Measurements from ENCODE around the gene EIPR1.

EIPR1 gene

DNA sequence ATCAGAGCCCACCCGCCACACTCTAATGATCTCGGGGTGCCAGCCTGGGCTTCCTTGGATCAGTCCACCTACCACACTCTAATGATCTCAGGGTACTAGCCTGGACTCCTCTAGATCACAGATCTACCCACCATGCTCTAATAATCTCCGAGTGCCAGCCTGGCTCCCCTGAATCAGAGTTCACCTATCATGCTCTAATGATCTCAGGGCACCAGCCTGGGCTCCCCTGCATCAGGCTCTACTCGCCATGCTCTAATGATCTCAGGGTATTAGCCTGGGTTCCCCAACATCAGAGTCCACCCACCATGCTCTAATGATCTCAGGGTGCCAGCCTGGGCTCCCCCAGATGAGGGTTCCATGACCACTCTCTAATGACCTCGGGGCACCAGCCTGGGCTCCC, 48.1 kb downstream of the EIPR1 start:
- TF ChIP-seq, protein P1, sequence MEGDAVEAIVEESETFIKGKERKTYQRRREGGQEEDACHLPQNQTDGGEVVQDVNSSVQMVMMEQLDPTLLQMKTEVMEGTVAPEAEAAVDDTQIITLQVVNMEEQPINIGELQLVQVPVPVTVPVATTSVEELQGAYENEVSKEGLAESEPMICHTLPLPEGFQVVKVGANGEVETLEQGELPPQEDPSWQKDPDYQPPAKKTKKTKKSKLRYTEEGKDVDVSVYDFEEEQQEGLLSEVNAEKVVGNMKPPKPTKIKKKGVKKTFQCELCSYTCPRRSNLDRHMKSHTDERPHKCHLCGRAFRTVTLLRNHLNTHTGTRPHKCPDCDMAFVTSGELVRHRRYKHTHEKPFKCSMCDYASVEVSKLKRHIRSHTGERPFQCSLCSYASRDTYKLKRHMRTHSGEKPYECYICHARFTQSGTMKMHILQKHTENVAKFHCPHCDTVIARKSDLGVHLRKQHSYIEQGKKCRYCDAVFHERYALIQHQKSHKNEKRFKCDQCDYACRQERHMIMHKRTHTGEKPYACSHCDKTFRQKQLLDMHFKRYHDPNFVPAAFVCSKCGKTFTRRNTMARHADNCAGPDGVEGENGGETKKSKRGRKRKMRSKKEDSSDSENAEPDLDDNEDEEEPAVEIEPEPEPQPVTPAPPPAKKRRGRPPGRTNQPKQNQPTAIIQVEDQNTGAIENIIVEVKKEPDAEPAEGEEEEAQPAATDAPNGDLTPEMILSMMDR (conservative IDR thresholded peaks at IDR 0.05), result no peak

DNA sequence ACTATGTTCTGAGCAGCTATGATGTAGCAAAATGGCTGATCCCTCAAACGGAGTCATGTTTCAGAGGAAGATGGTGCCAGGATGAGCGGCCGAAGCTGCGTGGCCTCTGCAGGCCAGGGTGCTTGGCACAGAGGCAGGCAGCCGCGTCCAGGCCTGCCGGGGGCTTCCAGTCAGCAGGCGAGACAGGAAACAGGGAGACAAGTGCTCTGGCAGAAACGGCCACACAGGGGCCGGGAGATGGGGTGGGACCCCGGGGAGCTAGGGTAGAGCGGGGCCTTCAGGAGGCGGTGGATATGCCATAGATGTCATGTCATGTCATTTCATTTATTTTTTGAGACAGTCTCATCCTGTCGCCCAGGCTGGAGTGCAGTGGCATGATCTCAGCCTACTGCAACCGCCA, 50.7 kb downstream of the EIPR1 start:
- H3K27ac ChIP-seq, result no peak overlapping the region
- TF ChIP-seq, protein P1 (conservative IDR thresholded peaks at IDR 0.05), result no peak

More for the DNA sequence above, 48.1 kb downstream of the EIPR1 start:
- H3K27ac ChIP-seq, result no peak overlapping the region

DNA sequence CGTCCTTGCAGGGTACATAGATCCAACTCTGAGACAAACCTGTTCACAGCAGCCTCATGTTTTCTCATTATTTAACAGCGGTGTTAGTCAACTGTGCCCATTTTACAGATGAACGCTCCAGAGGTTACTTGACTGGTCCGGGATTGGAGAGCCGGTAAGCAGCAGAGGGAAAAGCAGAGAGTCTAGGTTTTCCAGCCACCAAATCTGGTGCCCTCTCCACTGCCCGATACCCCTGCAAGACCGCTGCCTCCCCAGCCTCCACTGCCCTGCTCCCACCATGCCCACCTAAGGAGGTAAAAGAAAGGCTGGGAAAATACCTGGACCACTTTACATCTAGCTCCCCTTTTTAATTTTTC, 51.5 kb downstream of the EIPR1 start:
- TF ChIP-seq, protein P1 (conservative IDR thresholded peaks at IDR 0.05), result no peak
- H3K27ac ChIP-seq, result no peak overlapping the region

DNA sequence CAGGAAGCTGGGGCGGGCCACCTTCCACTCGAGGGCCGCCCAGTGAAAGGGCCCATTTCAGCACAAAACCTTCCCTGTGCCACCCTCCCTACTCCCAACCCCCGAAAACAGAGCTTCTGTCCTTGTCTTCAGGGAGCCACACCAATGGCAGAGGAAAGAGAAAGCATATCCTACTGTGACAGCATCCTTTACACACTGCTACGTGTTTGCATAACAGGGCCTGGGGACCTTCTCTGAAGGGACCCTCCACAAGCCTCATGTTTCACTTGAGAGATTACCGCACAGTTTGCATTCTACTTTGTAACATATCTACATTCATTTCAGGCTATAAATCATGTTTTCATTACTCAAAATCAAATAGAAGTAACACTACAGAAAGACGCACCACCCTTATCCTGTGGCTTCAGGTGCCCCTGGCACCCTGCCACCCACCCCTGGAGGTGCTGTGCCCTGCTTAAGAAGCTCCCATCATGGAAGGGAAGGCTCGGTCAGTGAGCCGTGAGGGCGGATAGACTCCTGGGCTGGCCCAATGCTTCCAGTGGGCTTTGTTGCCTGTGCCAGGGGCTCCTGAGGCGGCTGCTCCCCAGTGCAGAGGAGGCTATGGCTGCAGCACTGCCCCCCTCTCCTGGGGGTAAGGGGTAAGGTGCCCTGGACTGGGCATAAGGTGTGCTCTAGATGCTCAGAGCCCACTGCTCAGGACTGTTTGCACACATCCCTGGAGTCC, 52.0 kb downstream of the EIPR1 start:
- H3K27ac ChIP-seq, result no peak overlapping the region
- TF ChIP-seq, protein P1 (conservative IDR thresholded peaks at IDR 0.05), result no peak

DNA sequence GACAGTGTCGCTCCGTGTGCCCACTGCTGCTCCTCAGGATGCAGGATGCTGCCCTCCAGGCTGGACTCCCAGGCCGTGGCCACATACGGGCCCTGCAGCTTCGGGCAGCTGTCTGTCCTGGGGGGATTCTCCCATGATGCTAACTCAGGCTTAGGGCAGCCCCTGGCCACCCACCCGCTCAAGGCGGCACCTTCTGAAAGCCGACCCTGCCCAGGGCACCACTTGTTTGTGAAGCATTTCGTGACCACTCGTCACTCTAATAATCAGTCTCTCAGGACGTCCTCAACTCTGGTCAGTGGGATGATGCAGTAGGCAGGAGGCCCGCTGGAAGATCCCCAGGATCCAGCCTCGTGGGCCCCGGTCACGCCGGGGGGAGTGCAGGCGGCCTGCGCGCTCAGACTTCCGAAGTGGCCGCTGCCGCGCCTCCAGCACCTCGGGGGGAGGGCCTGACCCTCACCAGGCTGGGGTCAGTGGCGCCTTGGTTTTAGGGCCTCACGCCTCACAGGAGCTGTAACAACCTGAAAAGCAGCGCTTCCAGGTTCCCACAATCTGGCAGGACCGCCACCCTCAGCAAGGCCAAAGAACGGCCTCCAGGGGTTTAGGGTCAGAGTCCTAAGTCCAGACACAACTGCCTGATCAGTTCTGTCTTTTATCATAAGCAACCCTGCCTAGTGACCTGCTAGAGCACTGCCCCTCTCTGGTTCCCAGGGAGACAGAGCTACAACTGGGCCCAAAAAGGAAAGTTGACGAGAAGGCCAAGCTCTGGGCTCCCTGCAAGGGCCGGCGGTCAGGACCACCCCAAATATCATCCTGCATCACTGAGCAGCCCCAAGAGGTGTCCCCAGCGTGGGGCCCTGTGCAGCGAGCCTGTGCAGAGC, 53.0 kb downstream of the EIPR1 start:
- TF ChIP-seq, protein P1 (conservative IDR thresholded peaks at IDR 0.05), result no peak

DNA sequence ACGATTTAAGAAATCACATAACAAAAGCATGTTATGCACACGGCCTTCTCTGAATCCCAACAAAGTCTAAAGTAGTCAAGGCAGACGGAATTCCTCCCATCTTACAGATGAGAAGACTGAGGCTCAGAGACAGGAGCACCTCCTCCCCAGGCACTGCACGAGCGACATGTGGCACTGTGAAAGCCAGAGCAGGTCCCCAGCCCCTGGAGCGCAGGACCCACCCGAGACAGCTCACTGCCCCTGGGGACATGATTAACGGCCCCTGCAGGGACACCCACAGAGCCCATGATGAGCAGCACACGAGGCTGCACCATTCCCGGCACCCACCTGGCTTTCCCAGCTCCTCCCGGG, 53.6 kb downstream of the EIPR1 start:
- TF ChIP-seq, protein P1 (conservative IDR thresholded peaks at IDR 0.05), result no peak
- no peak overlapping the region for H3K27ac ChIP-seq

More for the DNA sequence above, 53.0 kb downstream of the EIPR1 start:
- no peak overlapping the region for H3K27ac ChIP-seq

DNA sequence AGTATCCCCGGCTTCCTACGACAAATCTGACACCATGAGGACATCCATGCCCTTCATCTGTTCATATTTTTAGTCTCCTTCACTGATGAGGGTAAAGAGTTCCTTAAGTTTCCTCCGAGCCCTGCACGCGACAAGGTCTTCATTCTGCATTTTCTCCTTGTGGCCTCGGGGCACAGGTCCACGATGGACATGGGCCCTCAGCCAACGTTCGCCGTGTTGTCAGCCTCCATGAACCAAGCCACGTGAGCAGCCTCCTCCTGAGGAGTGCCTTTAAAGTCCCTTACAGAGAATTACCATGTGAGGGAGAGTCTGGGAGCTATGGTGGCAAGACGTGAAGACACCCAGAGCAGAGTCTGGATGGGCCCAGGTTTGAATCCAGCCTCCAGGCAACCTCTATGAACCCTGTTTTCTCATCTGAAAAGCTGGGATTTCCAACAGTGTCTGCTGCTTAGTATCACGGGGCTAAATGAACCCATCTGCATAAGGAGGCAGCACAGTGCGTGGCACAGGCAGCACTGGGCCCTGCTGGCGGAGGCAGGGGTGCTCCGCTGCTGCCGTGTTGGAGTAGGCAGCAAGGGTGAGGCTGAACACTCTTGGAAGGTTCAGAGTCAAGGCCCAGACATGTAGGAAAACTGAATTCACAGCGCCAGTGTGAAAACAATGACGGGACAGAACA, 54.1 kb downstream of the EIPR1 start:
- H3K27ac ChIP-seq, result no peak overlapping the region
- TF ChIP-seq, protein P1 (conservative IDR thresholded peaks at IDR 0.05), result no peak
